Tibial artery (tissue), 4 donors: Measurements from ENCODE around the gene C11orf91.

ENCODE experiments used
- DNase-seq, 2 donors: peaks; one replicate each; pipeline ENCODE4 v3.0.0-alpha.2; 2019
- H3K27ac ChIP-seq, 2 donors: fragments of 200-600 bp; sonication (generic) in 1 of 2; 1 replicate in 1 of 2; 2 replicates in 1 of 2; pipeline ENCODE4 v1.5.1; 2018 to 2019; ENCODE audit warnings: mild to moderate bottlenecking in 1 of 2
- H3K27me3 ChIP-seq, 2 donors: fragments of 200-600 bp; sonication (generic) in 1 of 2; one replicate each; pipeline versions ENCODE4 v1.5.1 to v1.6.0; 2016 to 2019
- H3K36me3 ChIP-seq, 3 donors: fragments of 200-600 bp; sonication (generic) in 2 of 3; one replicate each; pipeline ENCODE4 v1.5.1; 2016 to 2019; ENCODE audit warnings: mild to moderate bottlenecking in 2 of 3
- H3K4me1 ChIP-seq, 4 donors: fragments of 200-600 bp; sonication (generic) in 2 of 4; 1 replicate in 3 of 4; 2 replicates in 1 of 4; pipeline ENCODE4 v1.5.1; 2016 to 2019
- H3K4me3 ChIP-seq, 2 donors: fragments of 200-600 bp; sonication (generic) in 1 of 2; 1 replicate in 1 of 2; 2 replicates in 1 of 2; pipeline ENCODE4 v1.5.1; 2018 to 2019; ENCODE audit warnings: mild to moderate bottlenecking in 2 of 2
- H3K9me3 ChIP-seq, 3 donors: fragments of 200-600 bp; sonication (generic) in 1 of 3; one replicate each; pipeline ENCODE4 v1.5.1; 2016 to 2019
- intact Hi-C: fragments of 100-400 bp; cut with DNase I; formaldehyde crosslinking; loops from one replicate; pipeline ENCODE4 v1.15.0; 2023; ENCODE audit warnings: low total_unique reads
- TF ChIP-seq, protein P1 (sequence below), 2 experiments: fragments of 200-600 bp in 1 of 2; fragments of 450-650 bp in 1 of 2; IDR thresholded peaks; one replicate each; pipeline ENCODE4 v1.5.1; 2017 to 2019; ENCODE audit warnings: antibody characterized with exemption in 2 of 2, mild to moderate bottlenecking in 1 of 2, moderate library complexity in 1 of 2

The C11orf91 gene

DNA sequence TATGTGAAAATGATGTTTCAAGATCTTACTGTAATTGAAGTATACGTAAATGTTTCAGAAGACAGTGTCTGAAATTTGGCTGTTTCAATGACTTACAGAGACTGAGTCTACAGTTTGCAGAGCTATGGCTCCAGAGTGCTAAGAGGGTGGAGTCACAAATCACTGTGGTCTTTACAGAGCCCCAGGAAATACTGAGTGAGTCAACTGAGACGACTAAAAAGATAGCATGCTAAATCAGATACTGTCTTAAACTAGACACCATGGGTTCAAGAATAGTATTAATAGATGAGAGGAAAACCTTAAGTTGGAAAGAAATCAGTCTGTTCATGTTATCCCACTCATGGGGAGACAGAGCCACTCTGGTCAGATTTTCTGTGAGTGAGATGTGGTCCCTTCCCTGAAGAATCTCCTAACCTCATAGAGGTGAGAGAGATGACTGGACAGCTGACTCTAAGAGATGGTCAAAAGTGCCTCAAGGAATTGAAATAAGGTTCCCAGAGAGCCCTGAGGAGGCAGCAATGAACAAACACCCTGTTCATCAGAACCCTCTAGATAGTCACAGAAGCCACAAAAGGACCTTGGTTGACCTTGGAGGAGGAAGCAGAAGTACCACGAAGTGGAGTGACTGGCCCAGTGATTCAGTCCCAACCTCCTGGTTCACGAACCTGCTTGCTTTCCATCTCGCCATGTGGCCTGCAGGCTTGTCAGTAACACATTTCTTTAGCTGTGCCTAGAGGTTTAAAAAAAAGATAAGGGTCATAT is 30.2 kb downstream of the C11orf91 start:
- TF ChIP-seq, protein P1, sequence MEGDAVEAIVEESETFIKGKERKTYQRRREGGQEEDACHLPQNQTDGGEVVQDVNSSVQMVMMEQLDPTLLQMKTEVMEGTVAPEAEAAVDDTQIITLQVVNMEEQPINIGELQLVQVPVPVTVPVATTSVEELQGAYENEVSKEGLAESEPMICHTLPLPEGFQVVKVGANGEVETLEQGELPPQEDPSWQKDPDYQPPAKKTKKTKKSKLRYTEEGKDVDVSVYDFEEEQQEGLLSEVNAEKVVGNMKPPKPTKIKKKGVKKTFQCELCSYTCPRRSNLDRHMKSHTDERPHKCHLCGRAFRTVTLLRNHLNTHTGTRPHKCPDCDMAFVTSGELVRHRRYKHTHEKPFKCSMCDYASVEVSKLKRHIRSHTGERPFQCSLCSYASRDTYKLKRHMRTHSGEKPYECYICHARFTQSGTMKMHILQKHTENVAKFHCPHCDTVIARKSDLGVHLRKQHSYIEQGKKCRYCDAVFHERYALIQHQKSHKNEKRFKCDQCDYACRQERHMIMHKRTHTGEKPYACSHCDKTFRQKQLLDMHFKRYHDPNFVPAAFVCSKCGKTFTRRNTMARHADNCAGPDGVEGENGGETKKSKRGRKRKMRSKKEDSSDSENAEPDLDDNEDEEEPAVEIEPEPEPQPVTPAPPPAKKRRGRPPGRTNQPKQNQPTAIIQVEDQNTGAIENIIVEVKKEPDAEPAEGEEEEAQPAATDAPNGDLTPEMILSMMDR (IDR thresholded peaks at IDR 0.05) = no peak
- H3K4me3 ChIP-seq = no peak overlapping the region
- intact Hi-C loops = no loop called here
- no peaks in the 10 kb centered on the region for H3K9me3 ChIP-seq
- H3K27ac ChIP-seq = no peak overlapping the region
- no peak for DNase-seq
- H3K4me1 ChIP-seq = no peaks in the 10 kb centered on the region
- peaks cover 0 to 2% of the 10 kb centered on the region in 2 donors for H3K27me3 ChIP-seq
- H3K36me3 ChIP-seq = no peaks in the 10 kb centered on the region

DNA sequence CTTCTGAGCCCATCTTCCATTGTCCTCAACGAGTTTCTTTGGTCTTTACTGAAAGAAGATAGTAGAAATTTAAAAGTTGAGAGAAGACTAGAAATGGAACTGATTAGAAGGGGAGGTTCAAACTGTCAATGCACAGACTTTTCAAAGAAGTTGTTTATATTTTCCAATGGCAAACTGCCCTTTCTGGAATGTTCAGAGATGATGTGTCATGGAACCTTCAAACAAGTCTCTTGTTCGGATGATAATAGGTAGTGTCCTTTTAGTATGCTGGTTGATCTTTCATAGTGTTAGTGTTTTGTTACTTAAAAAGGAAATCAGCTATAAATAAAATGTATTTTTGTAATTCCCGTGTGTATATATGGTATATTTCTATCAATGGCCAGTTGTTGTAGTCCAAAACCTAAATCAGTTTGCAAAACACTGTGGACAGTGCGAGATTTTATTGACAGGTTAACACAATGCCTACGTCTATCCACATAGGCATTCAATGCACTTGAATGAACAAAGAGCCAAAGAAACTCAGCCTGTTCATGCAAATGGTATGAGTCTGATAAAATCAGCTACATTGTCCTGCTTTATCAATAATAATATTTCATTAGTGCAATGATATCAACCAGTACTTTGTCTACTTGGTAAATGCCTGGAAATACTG is 30.9 kb downstream of the C11orf91 start:
- Histone ChIP-seq H3K27me3 (peaks cover 0 to 2% of the 10 kb centered on the region in 2 donors), H3K27ac (no peak overlapping the region), H3K9me3 (no peaks in the 10 kb centered on the region), H3K4me1 (no peaks in the 10 kb centered on the region), H3K4me3 (no peak overlapping the region), H3K36me3 (no peaks in the 10 kb centered on the region)
- TF ChIP-seq, protein P1 (IDR thresholded peaks at IDR 0.05) = no peak
- DNase-seq = no peak
- intact Hi-C loops = no loop called here

DNA sequence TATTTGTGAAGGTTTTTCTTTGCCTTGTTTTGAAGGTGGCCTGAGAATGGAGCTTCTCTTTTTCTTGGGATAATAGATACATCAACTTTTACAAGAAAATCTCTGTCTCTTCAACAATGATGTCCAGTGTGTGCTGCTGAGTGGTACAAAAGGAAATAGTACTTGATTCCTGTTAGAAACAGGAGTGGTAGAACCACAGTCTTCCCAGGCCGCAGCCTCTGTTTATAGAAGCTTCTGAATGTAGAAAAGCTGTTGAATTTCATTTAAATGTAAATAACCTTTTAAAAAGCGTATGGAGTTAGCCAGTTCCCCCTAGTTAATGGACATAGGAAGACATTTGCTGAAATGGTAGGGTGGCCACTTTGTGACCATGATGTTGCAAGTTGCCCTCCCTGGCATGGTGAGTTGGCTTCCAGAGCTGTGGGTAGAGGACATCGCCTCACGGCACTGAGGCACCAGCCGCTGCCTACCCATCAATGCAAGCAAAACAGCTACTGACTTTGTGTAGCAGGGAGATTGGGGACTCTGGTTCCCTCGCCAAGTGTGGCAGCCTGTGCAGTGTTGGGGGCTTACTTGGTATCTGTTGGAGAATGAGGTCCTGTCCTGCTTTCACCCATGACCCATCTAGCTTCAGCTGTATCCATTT is 31.6 kb downstream of the C11orf91 start:
- Histone ChIP-seq H3K36me3 (no peaks in the 10 kb centered on the region), H3K4me3 (no peak overlapping the region), H3K27me3 (peaks cover 0 to 2% of the 10 kb centered on the region in 2 donors), H3K9me3 (no peaks in the 10 kb centered on the region), H3K4me1 (no peaks in the 10 kb centered on the region), H3K27ac (no peak overlapping the region)
- intact Hi-C loops = no loop called here
- no peak for DNase-seq
- TF ChIP-seq, protein P1 (IDR thresholded peaks at IDR 0.05) = no peak

DNA sequence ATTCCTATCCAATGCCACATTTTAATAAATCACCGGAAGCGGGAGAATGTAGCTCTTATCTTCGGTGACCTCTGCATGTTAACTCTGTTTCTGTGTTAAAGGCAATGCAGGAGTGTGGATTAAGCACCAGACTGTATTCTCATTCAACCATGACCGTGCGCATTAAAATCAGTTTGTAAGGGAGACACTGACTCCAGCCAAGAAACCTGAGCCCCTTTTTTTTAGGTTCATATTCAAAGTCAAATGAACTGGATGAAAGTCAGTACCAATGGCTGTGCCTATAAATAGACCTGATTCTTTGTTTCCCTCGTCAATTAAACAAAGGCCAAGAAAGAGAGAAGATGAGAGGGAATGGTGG is 32.2 kb downstream of the C11orf91 start:
- Histone ChIP-seq H3K4me3 (no peak overlapping the region), H3K4me1 (no peaks in the 10 kb centered on the region), H3K36me3 (no peaks in the 10 kb centered on the region), H3K27ac (no peak overlapping the region), H3K9me3 (no peaks in the 10 kb centered on the region), H3K27me3 (peaks cover 0 to 2% of the 10 kb centered on the region in 2 donors)
- intact Hi-C loops = no loop called here
- TF ChIP-seq, protein P1 (IDR thresholded peaks at IDR 0.05) = no peak
- no peak for DNase-seq

DNA sequence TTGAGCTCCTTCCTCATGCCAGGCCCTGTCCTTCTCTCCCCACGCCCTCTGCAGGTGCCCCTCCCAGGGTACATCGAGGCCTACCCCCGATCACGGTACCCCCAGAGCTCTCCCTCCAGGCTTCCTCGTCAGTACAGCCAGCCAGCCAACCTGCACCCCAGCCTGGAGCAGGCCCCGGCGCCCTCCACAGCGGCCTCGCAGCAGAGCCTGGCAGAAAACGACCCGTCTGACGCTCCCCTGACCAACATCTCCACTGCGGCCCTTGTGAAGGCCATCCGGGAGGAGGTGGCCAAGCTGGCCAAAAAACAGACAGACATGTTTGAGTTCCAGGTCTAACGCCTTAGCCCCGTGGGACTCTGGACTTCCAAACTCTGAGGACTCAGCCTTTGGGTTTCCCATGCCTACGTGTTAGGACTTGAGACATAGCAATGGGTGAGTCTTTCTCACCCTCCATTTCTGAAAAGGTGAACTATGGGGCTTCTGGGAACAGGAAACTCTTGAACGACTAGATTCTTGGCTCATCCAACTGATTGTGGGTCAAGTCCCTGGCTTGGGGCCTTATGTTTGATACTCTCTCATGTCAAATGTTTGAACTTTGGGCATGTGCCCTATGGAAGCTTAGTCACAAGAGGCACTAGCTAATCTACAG is 32.7 kb downstream of the C11orf91 start:
- Histone ChIP-seq H3K27ac (no peak overlapping the region), H3K9me3 (no peaks in the 10 kb centered on the region), H3K4me3 (no peak overlapping the region), H3K27me3 (peaks cover 0 to 2% of the 10 kb centered on the region in 2 donors), H3K36me3 (no peaks in the 10 kb centered on the region), H3K4me1 (no peaks in the 10 kb centered on the region)
- intact Hi-C loops = no loop called here
- TF ChIP-seq, protein P1 (IDR thresholded peaks at IDR 0.05) = no peak
- no peak for DNase-seq
